ENCODE measurements around the gene FAM187B. TPM values are rescaled to one million over a fixed set of nuclear protein-coding genes. Genes with fewer than 3 reads are reported as not detected.
A peak's percentile ranks its signal among the peaks of the same experiment; 100 is the strongest.

Gene FAM187B
- total RNA-seq, 1 experiment from 2014 or later, result not detected

DNA sequence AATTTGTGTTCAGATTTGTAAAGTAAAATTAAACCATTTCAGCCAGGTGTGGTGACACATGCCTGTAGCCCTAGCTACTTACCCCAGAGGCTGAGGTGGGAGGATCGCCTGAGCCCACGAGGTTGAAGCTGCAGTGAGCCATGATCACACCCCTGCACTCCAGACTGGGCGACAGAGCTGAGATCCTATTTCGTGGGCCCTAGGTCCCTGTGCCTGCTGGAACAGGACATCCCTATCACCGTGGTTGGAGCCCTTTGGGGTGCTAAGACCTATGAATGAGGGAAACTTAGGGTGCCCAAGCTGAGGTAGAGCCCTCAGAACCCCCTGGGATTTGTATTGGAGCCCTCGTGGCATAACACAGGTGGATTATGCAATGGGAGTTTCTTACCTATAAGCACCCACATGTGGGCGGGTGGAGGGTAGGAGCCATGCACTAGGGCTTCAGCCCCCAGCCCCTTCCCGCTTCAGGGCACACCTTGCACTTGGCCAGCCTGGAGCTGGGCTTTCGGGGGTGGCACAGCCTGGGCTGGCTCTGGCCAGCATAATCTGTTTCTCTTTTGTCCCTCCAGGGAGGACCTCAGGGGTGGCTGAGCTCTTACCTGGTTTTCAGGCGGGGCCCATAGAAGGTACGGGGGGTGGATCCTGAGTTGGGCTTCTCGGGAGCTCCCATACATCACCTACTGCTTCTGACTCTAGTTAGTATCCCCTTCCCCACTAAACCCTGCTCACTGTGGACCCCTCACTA, 33.0 kb upstream of the FAM187B start:
- no peak overlapping the region for H2AK5ac ChIP-seq (ENCODE audit: insufficient read length, low read length)
- H3K14ac ChIP-seq (ENCODE audit: insufficient read depth, low read length), result no peak overlapping the region; the same call in 1 of the 2 replicates
- no peak overlapping the region for H2BK5ac ChIP-seq (ENCODE audit: insufficient read length, low read length)
- H3K27ac Mint-ChIP-seq, result peak overlapping the region in 1 of 3 experiments; percentile 55; a peak in 1 of 7 replicates
- no peaks in the 10 kb centered on the region for H3K9me3 ChIP-seq (ENCODE audit: control insufficient read depth, low read depth, low read length)
- H2AFZ ChIP-seq (ENCODE audit: low read length), result no peak overlapping the region
- H3K27ac ChIP-seq (ENCODE audit: insufficient read length, low read depth, low read length), result no peak overlapping the region
- H3K27me3 ChIP-seq (ENCODE audit: insufficient read depth, low read length), result no peaks in the 10 kb centered on the region
- H3K23me2 ChIP-seq (ENCODE audit: insufficient read length, low read depth, low read length, poor library complexity, severe bottlenecking), result no peaks in the 10 kb centered on the region
- H4K8ac ChIP-seq (replicated peaks; ENCODE audit: insufficient read length, low read depth, low read length), result no peak overlapping the region
- H4K91ac ChIP-seq (ENCODE audit: insufficient read length, low read depth, low read length), result no peak overlapping the region
- no CpG with 5 or more reads among the region's 12 CpGs for WGBS (ENCODE audit: extremely low coverage, insufficient read length, low lambda C conversion rate)
- H3K9ac ChIP-seq (ENCODE audit: extremely low read depth, insufficient read length, low read length), result no peak overlapping the region
- DNase-seq, result peak; percentile 18
- peaks cover 16% of the 10 kb centered on the region in 2 experiments for H3K4me1 Mint-ChIP-seq
- no peaks in the 10 kb centered on the region for H3K27me3 Mint-ChIP-seq (ENCODE audit: low read depth)
- no peak overlapping the region for H3K56ac ChIP-seq (ENCODE audit: insufficient read length, low read depth, low read length)
- no peaks in the 10 kb centered on the region for H3K79me1 ChIP-seq (ENCODE audit: insufficient read depth, low read depth, low read length, poor library complexity, severe bottlenecking)
- H4K5ac ChIP-seq (ENCODE audit: insufficient read length, low read depth, low read length), result no peak overlapping the region
- H2BK20ac ChIP-seq (ENCODE audit: low read depth, low read length, poor library complexity, severe bottlenecking), result no peak overlapping the region
- H3K4me1 ChIP-seq (ENCODE audit: insufficient read depth, low read length), result no peaks in the 10 kb centered on the region
- H3K4me2 ChIP-seq (ENCODE audit: insufficient read depth, insufficient read length, low read length), result no peak overlapping the region
- H2BK120ac ChIP-seq (ENCODE audit: low read depth, low read length, poor library complexity, severe bottlenecking), result no peak overlapping the region
- H3K36me3 Mint-ChIP-seq (ENCODE audit: insufficient read depth in 1 of 3, low read depth in 3 of 3), result peaks cover 26 to 86% (median 80%) of the 10 kb centered on the region in 3 experiments
- no peak overlapping the region for H2BK12ac ChIP-seq (ENCODE audit: insufficient read length, low read depth, low read length)
- no peak overlapping the region for H3K4ac ChIP-seq (ENCODE audit: low read depth, low read length)
- TF ChIP-seq, protein P1, sequence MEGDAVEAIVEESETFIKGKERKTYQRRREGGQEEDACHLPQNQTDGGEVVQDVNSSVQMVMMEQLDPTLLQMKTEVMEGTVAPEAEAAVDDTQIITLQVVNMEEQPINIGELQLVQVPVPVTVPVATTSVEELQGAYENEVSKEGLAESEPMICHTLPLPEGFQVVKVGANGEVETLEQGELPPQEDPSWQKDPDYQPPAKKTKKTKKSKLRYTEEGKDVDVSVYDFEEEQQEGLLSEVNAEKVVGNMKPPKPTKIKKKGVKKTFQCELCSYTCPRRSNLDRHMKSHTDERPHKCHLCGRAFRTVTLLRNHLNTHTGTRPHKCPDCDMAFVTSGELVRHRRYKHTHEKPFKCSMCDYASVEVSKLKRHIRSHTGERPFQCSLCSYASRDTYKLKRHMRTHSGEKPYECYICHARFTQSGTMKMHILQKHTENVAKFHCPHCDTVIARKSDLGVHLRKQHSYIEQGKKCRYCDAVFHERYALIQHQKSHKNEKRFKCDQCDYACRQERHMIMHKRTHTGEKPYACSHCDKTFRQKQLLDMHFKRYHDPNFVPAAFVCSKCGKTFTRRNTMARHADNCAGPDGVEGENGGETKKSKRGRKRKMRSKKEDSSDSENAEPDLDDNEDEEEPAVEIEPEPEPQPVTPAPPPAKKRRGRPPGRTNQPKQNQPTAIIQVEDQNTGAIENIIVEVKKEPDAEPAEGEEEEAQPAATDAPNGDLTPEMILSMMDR (conservative IDR thresholded peaks at IDR 0.05), result no peak
- no peaks in the 10 kb centered on the region for H4K20me1 ChIP-seq (ENCODE audit: control insufficient read depth, insufficient read depth, insufficient read length)
- H2BK15ac ChIP-seq (ENCODE audit: low read depth, low read length), result no peak overlapping the region
- H3T11ph ChIP-seq (ENCODE audit: low read length), result no peak overlapping the region
- H3K23ac ChIP-seq (ENCODE audit: insufficient read length, low read depth, low read length), result no peak overlapping the region
- H3K9me3 Mint-ChIP-seq, result no peaks in the 10 kb centered on the region
- H3K79me2 ChIP-seq (ENCODE audit: insufficient read depth, low read length), result no peaks in the 10 kb centered on the region
- no peak overlapping the region for H3K18ac ChIP-seq (ENCODE audit: insufficient read length, low read depth, low read length)
- no peak overlapping the region for H3K4me3 Mint-ChIP-seq

All from H9 (cell line).